Measurements from ENCODE around the gene TSEN15.
A peak's percentile ranks its signal among the peaks of the same experiment; 100 is the strongest.

Gene TSEN15

DNA sequence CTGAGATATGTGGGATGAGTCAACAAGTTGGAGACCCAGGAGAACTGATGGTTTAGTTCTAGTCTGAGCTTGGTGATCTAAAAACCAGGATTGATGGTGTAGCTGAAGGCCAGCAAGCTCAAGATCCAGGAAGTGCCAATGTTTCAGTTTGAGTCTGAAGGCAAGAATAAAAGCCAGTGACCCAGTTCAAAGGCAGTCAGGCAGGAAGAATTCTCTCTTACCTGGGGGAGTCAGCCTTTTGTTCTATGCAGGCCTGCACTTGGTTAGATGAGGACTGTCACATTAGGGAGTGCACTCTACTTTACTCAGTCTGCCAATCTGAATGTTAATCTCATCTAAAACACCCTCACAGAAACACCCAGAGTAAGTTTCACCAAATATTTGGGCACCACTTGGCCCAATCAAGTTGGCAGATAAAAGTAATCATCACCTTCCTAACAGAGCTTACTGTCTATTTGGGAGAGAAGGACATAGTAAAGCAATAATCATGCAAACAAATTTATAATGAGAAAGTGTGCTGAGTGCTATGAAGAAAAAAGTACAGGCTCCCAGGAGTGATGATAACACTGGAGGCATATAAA is 63.4 kb downstream of the TSEN15 start:
- POLR2A ChIA-PET: no interaction called here
- CTCF ChIA-PET: interaction anchor here (0.6 kb wide), 1 partner anchor 1539 kb away, joined by 3 read pairs; no protein-coding TSS in a partner anchor
- Histone ChIP-seq H3K27ac (ENCODE audit: extremely low read depth, low read depth, low read length) (no peak overlapping the region), H3K36me3 (ENCODE audit: control insufficient read depth in 2 of 2, insufficient read depth in 1 of 2, low read length in 2 of 2) (no peaks in the 10 kb centered on the region), H3K9me3 (ENCODE audit: control insufficient read depth, insufficient read depth, low read depth, low read length) (no peaks in the 10 kb centered on the region), H3K4me3 (ENCODE audit: low read depth, low read length) (no peak overlapping the region), H3K4me1 (ENCODE audit: control insufficient read depth, insufficient read depth, low read length) (no peaks in the 10 kb centered on the region)
- 0 out of 2 replicates have a peak, but pooled peaks have one; percentile 51 for TF ChIP-seq ZNF416 (tag by site-specific recombination; IDR thresholded peaks at IDR 0.05)
- no peak for TF ChIP-seq ZNF398 (tag by site-specific recombination; IDR thresholded peaks at IDR 0.05)

- H3K9me3 ChIP-seq (ENCODE audit: control insufficient read depth, insufficient read depth, low read depth, low read length): no peaks in the 10 kb centered on the region
- no peak for TF ChIP-seq ZNF221 (tag by site-specific recombination; IDR thresholded peaks at IDR 0.05; ENCODE audit: borderline replicate concordance)
- TF ChIP-seq ZNF654 (tag by site-specific recombination; IDR thresholded peaks at IDR 0.05; ENCODE audit: low read depth): no peak
- no peaks in the 10 kb centered on the region for H3K36me3 ChIP-seq (ENCODE audit: control insufficient read depth in 2 of 2, insufficient read depth in 1 of 2, low read length in 2 of 2)
- H3K4me1 ChIP-seq (ENCODE audit: control insufficient read depth, insufficient read depth, low read length): no peaks in the 10 kb centered on the region
- CTCF ChIA-PET: no interaction called here
- H3K27ac ChIP-seq (ENCODE audit: extremely low read depth, low read depth, low read length): no peak overlapping the region
- POLR2A ChIA-PET: no interaction called here
- H3K4me3 ChIP-seq (ENCODE audit: low read depth, low read length): no peak overlapping the region
Observed at GRCh38 chr1:184116287-184116686, 64.8 kb downstream of the TSEN15 start.

DNA sequence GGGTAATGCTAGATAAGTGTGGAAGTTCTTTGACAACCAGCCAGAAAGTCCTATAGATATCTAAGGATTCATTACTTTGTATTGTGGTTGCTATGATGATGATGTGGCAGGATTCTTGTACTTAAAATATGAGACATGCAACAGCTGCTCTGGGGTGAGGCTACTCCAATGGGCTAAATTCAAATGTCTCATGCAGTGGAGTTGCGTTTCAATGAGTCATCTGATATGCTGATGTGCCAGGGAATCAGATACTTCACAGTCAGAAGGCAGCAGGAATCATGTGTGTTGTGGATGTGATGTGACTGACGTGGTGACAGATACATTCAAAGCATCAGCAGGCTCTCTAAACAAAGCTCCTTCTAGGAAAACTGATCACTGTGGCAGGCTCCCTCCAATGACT is 66.5 kb downstream of the TSEN15 start:
- H3K36me3 ChIP-seq (ENCODE audit: control insufficient read depth in 2 of 2, insufficient read depth in 1 of 2, low read length in 2 of 2): no peaks in the 10 kb centered on the region
- no peak overlapping the region for H3K27ac ChIP-seq (ENCODE audit: extremely low read depth, low read depth, low read length)
- POLR2A ChIA-PET: no interaction called here
- TF ChIP-seq ZNF433 (tag by site-specific recombination; IDR thresholded peaks at IDR 0.05; ENCODE audit: low read depth): no peak
- peak; percentile 33; the same call in 1 of the 2 replicates for TF ChIP-seq SCRT2 (tag by site-specific recombination; IDR thresholded peaks at IDR 0.05)
- TF ChIP-seq ZNF488 (tag by site-specific recombination; IDR thresholded peaks at IDR 0.05): no peak
- no peak for TF ChIP-seq REST (tag by site-specific recombination; IDR thresholded peaks at IDR 0.05)
- no peak for TF ChIP-seq ZNF558 (tag by site-specific recombination; IDR thresholded peaks at IDR 0.05)
- H3K9me3 ChIP-seq (ENCODE audit: control insufficient read depth, insufficient read depth, low read depth, low read length): no peaks in the 10 kb centered on the region
- no peaks in the 10 kb centered on the region for H3K4me1 ChIP-seq (ENCODE audit: control insufficient read depth, insufficient read depth, low read length)
- H3K4me3 ChIP-seq (ENCODE audit: low read depth, low read length): no peak overlapping the region
- CTCF ChIA-PET: interaction anchor here (0.7 kb wide), 1 partner anchor 1269 kb away, joined by 3 read pairs; no protein-coding TSS in a partner anchor

Measured in HEK293 (cell line).